GM10266 (cell line): Measurements from ENCODE around the gene PTMS.
A peak's percentile ranks its signal among the peaks of the same experiment; 100 is the strongest.

Experiments
- DNase-seq: peaks from one replicate; pipeline ENCODE4 v3.0.0; 2012; ENCODE audit errors: extremely low spot score
- TF ChIP-seq, protein P1 (sequence below): IDR thresholded peaks from 2 replicates; pipeline ENCODE4 v1.5.1; 2012; ENCODE audit warnings: mild to moderate bottlenecking, low read depth; ENCODE audit not compliant: control insufficient read depth, insufficient read depth; ENCODE audit errors: missing control alignments

PTMS gene

GRCh38 chr12:6768990-6769389 lies 2.8 kb downstream of the PTMS start:
- DNase-seq: no peak

GRCh38 chr12:6769666-6770065 lies 3.5 kb downstream of the PTMS start:
- TF ChIP-seq, protein P1, sequence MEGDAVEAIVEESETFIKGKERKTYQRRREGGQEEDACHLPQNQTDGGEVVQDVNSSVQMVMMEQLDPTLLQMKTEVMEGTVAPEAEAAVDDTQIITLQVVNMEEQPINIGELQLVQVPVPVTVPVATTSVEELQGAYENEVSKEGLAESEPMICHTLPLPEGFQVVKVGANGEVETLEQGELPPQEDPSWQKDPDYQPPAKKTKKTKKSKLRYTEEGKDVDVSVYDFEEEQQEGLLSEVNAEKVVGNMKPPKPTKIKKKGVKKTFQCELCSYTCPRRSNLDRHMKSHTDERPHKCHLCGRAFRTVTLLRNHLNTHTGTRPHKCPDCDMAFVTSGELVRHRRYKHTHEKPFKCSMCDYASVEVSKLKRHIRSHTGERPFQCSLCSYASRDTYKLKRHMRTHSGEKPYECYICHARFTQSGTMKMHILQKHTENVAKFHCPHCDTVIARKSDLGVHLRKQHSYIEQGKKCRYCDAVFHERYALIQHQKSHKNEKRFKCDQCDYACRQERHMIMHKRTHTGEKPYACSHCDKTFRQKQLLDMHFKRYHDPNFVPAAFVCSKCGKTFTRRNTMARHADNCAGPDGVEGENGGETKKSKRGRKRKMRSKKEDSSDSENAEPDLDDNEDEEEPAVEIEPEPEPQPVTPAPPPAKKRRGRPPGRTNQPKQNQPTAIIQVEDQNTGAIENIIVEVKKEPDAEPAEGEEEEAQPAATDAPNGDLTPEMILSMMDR: no peak

More at GRCh38 chr12:6768990-6769389, 2.8 kb downstream of the PTMS start:
- TF ChIP-seq, protein P1: no peak

DNA sequence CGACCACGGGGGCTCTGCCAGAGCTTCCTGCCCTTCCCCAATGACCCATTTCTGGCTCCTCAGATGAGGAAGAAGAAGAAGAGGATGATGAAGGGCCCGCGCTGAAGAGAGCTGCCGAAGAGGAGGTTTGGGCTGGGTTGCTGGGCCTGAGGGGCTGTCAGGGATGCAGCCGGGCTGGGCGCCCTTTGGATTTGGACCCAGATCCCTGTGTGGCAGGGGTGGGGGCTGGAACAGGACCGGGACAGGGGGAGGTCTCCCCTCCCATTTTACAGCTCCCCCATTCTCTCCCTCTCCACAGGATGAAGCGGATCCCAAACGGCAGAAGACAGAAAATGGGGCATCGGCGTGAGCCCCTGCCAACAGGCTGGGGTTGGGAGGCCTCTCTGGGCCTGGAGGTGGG lies 3.9 kb downstream of the PTMS start:
- DNase-seq: no peak
- TF ChIP-seq, protein P1: no peak

More at GRCh38 chr12:6769666-6770065, 3.5 kb downstream of the PTMS start:
- no peak for DNase-seq

GRCh38 chr12:6770600-6770999 lies 4.4 kb downstream of the PTMS start:
- TF ChIP-seq, protein P1: no peak
- no peak for DNase-seq

DNA sequence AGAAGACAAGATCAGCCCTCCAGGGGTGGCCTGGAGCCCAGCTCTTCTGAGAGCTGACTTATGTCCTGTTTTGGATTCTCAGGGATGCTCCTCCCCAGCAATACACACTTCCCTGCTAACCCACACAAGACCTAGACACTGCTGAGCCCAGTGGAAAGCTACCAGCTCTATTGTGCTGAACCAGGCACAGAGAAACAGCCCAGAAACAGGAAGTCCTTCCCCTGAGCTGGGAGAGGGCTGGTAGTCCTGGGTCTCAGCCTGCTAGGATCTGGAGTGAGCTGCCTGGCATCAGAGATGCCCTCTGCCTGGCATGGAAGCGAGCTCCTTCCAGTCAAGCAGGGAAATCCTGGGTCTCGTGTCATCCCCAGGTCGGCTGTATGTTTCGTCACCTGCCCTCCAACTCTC lies 4.9 kb downstream of the PTMS start:
- DNase-seq: no peak
- TF ChIP-seq, protein P1: no peak

DNA sequence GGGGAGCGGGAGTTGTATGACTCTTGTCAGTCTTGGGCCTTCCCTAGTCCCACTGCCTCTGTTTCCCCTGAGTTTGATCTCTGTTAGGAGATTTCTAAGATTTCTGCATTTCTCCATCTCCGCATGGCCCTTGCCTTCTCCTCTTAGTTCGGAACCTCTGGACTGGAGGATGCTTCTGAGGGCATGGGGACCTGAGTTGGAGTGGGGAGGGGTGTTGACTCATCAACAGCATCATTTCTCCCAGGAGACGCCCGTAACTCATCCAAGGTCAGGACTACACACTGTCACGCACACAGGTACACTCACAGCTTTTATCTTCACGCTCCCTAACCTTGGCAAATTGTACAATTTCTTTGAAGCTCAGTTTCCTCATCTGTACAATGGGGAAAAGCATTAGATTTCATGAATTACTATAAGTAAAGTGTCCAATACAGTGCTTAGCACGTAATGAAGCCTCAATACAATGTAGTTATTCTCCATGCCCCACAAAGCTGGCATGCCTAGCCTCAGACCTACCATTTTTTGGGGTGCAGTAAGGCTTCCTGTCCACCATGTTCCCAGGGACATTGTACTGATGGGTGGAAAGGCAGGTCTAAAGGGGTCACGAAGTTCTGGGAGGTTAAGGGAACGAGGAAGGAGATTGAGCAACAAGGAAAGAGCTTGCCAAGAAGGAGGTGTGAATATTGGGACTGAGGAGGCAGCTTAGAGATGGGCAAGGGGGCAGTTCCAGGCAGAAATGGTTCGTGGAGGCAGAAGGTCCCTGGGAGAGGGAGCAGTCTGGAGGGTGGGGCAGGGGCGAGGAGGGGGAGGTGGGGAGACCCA lies 5.6 kb downstream of the PTMS start:
- TF ChIP-seq, protein P1: no peak

GRCh38 chr12:6772331-6772695 lies 6.2 kb downstream of the PTMS start, which contains the start of gene LAG3:
LAG3 (plus strand) TSS chr12:6772520; CDS start chr12:6772853, 333 bp downstream.
- peak; percentile 81 for DNase-seq
- TF ChIP-seq, protein P1: no peak

More for the DNA sequence above, 5.6 kb downstream of the PTMS start:
- DNase-seq: no peak
